ENCODE results near the gene IL24. TPM values are rescaled to one million over a fixed set of nuclear protein-coding genes. Genes with fewer than 3 reads are reported as not detected.

The IL24 gene
- total RNA-seq, 1 experiment from 2014 or later = not detected

GRCh38 chr1:206898089-206898914 lies 1.1 kb downstream of the IL24 start:
- H3K9me2 ChIP-seq (ENCODE audit: insufficient read depth) = no peaks in the 10 kb centered on the region
- no peak overlapping the region for H3K27ac ChIP-seq (ENCODE audit: low read depth, low read length)
- no peak overlapping the region for H3K9ac ChIP-seq (ENCODE audit: low read length)
- no peak for DNase-seq (ENCODE audit: low read depth, low spot score)
- H4K20me1 ChIP-seq (ENCODE audit: insufficient read depth) = no peaks in the 10 kb centered on the region
- ChIA-PET CTCF (interaction anchor here (0.9 kb wide), 1 partner anchor 33 kb away, joined by 3 read pairs; the partner anchor contains the start of gene IL20), RAD21 (ENCODE audit: low non-redundant PET in 1 of 2, low total read pairs in 2 of 2, uncharacterized antibody in 2 of 2, unreplicated experiment in 2 of 2) (no interaction called here), POLR2A (no interaction called here)
- no TSS peak for BruUV-seq (replicated peaks)
- TF ChIP-seq EGR1 (IDR thresholded peaks at IDR 0.05; ENCODE audit: low read depth) = no peak
- TF ChIP-seq ZBTB33 (IDR thresholded peaks at IDR 0.05; ENCODE audit: extremely low read depth, insufficient replicate concordance, low read length) = no peak
- 0 out of 2 replicates have a peak, but pooled peaks have one; percentile 11 for TF ChIP-seq JUND (IDR thresholded peaks at IDR 0.05)
- peak; percentile 28; the same call in 1 of the 2 replicates for TF ChIP-seq FOSL1 (IDR thresholded peaks at IDR 0.05; ENCODE audit: low read depth)
- no peak for TF ChIP-seq SRF (IDR thresholded peaks at IDR 0.05; ENCODE audit: low read depth)
- H3K4me2 ChIP-seq (ENCODE audit: low read length) = peak overlapping the region; percentile 63
- peaks cover 9 to 18% of the 10 kb centered on the region in 2 experiments for H3K4me1 ChIP-seq (ENCODE audit: control insufficient read depth in 1 of 2, insufficient read depth in 2 of 2, low read length in 2 of 2)
- 0 out of 4 replicates have a peak overlapping the region, but pooled peaks of 1 of the 2 experiments have one; percentile 9 for H3K4me3 ChIP-seq (replicated peaks in 1 of 2; ENCODE audit: low read depth in 1 of 2, low read length in 2 of 2)
- H3K79me2 ChIP-seq (ENCODE audit: insufficient read depth, low read length) = no peaks in the 10 kb centered on the region
- H2AFZ ChIP-seq (ENCODE audit: low read depth, low read length, poor library complexity, severe bottlenecking) = peak overlapping the region; percentile 56
- no peaks in the 10 kb centered on the region for H3K27me3 ChIP-seq (ENCODE audit: insufficient read depth, low read length)
- ATAC-seq = peak; percentile 76
- H3K36me3 ChIP-seq (ENCODE audit: control insufficient read depth in 1 of 2, insufficient read depth in 2 of 2, low read length in 2 of 2) = no peaks in the 10 kb centered on the region
- intact Hi-C loops (cut with micrococcal nuclease) = no loop called here
- no peaks in the 10 kb centered on the region for H3K9me3 ChIP-seq (ENCODE audit: control insufficient read depth in 1 of 2, insufficient read depth in 1 of 2, low read depth in 1 of 2, low read length in 2 of 2)

- Histone ChIP-seq H3K9ac (ENCODE audit: low read length) (no peak overlapping the region), H3K4me1 (ENCODE audit: control insufficient read depth in 1 of 2, insufficient read depth in 2 of 2, low read length in 2 of 2) (peaks cover 9 to 18% of the 10 kb centered on the region in 2 experiments), H3K36me3 (ENCODE audit: control insufficient read depth in 1 of 2, insufficient read depth in 2 of 2, low read length in 2 of 2) (no peaks in the 10 kb centered on the region), H2AFZ (ENCODE audit: low read depth, low read length, poor library complexity, severe bottlenecking) (no peak overlapping the region), H4K20me1 (ENCODE audit: insufficient read depth) (no peaks in the 10 kb centered on the region), H3K4me3 (replicated peaks in 1 of 2; ENCODE audit: low read depth in 1 of 2, low read length in 2 of 2) (no peak overlapping the region), H3K27ac (ENCODE audit: low read depth, low read length) (no peak overlapping the region), H3K9me2 (ENCODE audit: insufficient read depth) (no peaks in the 10 kb centered on the region), H3K79me2 (ENCODE audit: insufficient read depth, low read length) (no peaks in the 10 kb centered on the region), H3K9me3 (ENCODE audit: control insufficient read depth in 1 of 2, insufficient read depth in 1 of 2, low read depth in 1 of 2, low read length in 2 of 2) (no peaks in the 10 kb centered on the region), H3K27me3 (ENCODE audit: insufficient read depth, low read length) (no peaks in the 10 kb centered on the region), H3K4me2 (ENCODE audit: low read length) (peak overlapping the region; percentile 63)
- POLR2A ChIA-PET = no interaction called here
- ATAC-seq (no peak), DNase-seq (ENCODE audit: low read depth, low spot score) (no peak)
- intact Hi-C loops (cut with micrococcal nuclease) = no loop called here
- RAD21 ChIA-PET (ENCODE audit: low non-redundant PET in 1 of 2, low total read pairs in 2 of 2, uncharacterized antibody in 2 of 2, unreplicated experiment in 2 of 2) = no interaction called here
- CTCF ChIA-PET = interaction anchor here (0.9 to 2.0 kb wide), 2 partner anchors 13 to 33 kb away, joined by 3 to 5 read pairs; partner anchors contain the start of gene IL20
- no TSS peak for BruUV-seq (replicated peaks)
- TF ChIP-seq RAD21 (IDR thresholded peaks at IDR 0.05; ENCODE audit: low read depth) (no peak), FOSL1 (IDR thresholded peaks at IDR 0.05; ENCODE audit: low read depth) (no peak), SP1 (IDR thresholded peaks at IDR 0.05; ENCODE audit: low read depth) (no peak), ATF3 (IDR thresholded peaks at IDR 0.05) (no peak), POLR2AphosphoS5 (IDR thresholded peaks at IDR 0.05; ENCODE audit: low read depth, low read length) (no peak), ZFX (IDR thresholded peaks at IDR 0.05) (no peak), EZH2phosphoT487 (IDR thresholded peaks at IDR 0.05; ENCODE audit: borderline replicate concordance) (no peak), ZNF274 (IDR thresholded peaks at IDR 0.05; ENCODE audit: low read depth, low read length) (no peak), CBX3 (IDR thresholded peaks at IDR 0.05; ENCODE audit: low read depth) (no peak), EGR1 (IDR thresholded peaks at IDR 0.05; ENCODE audit: low read depth) (no peak), SIN3A (IDR thresholded peaks at IDR 0.05; ENCODE audit: low read depth) (no peak), CEBPB (IDR thresholded peaks at IDR 0.05; ENCODE audit: low read depth) (no peak), EZH2 (IDR thresholded peaks at IDR 0.05) (no peak), SRF (IDR thresholded peaks at IDR 0.05; ENCODE audit: low read depth) (no peak), ELF1 (IDR thresholded peaks at IDR 0.05; ENCODE audit: borderline replicate concordance, low read depth) (no peak)
Observed at GRCh38 chr1:206898915-206899431, 1.7 kb downstream of the IL24 start.
